ENCODE results near the gene MTCL1. TPM values are rescaled to one million over a fixed set of nuclear protein-coding genes. Genes with fewer than 3 reads are reported as not detected.

MTCL1 gene
- total and polyA plus RNA-seq, 9 of the 15 experiments (the other 6 are each of a cell fraction or from before 2014, with no cell fraction given), result 0.21 to 7.4 (median 3.7) TPM

GRCh38 chr18:8805552-8805951 is 100.2 kb downstream of the MTCL1 start:
- H3K9me3 ChIP-seq (replicated peaks; ENCODE audit: control insufficient read depth, insufficient read depth, low read depth, low read length), result no peaks in the 10 kb centered on the region
- peaks cover 0 to 2% of the 10 kb centered on the region in 2 experiments; a peak in 2 of 5 replicates for H3K4me1 ChIP-seq (replicated peaks in 1 of 2; ENCODE audit: control insufficient read depth in 2 of 2, insufficient read depth in 2 of 2, low read length in 2 of 2)
- intact Hi-C loops (cut with micrococcal nuclease), result no loop called here
- no peaks in the 10 kb centered on the region for H3K36me3 ChIP-seq (ENCODE audit: control insufficient read depth, insufficient read depth, low read length)
- ATAC-seq, result no peak
- in situ Hi-C loops (cut with MboI), result no loop called here
- no peak overlapping the region for H3K4me3 ChIP-seq
- no peaks in the 10 kb centered on the region for H3K79me2 ChIP-seq (ENCODE audit: control insufficient read depth, insufficient read depth, low read length)
- H3K4me2 ChIP-seq (ENCODE audit: insufficient read depth, low read length), result no peak overlapping the region
- H4K20me1 ChIP-seq (replicated peaks; ENCODE audit: control insufficient read depth, insufficient read depth, low read length), result no peaks in the 10 kb centered on the region
- TF ChIP-seq GTF2A2 (tag; IDR thresholded peaks at IDR 0.05), result no peak
- TF ChIP-seq ZNF507 (tag; conservative IDR thresholded peaks at IDR 0.05), result no peak
- TF ChIP-seq GATAD2A (IDR thresholded peaks at IDR 0.05), result no peak
- TF ChIP-seq KAT7 (CRISPR knock-in tag; IDR thresholded peaks at IDR 0.05; ENCODE audit: borderline replicate concordance), result no peak
- TF ChIP-seq ZFX (CRISPR knock-in tag; IDR thresholded peaks at IDR 0.05), result no peak
- no peak for TF ChIP-seq BMI1 (IDR thresholded peaks at IDR 0.05; ENCODE audit: low read length)
- TF ChIP-seq ELF2 (CRISPR knock-in tag; IDR thresholded peaks at IDR 0.05), result no peak
- no peak for TF ChIP-seq ZSCAN29 (IDR thresholded peaks at IDR 0.05)
- no peak for TF ChIP-seq ZNF134 (CRISPR knock-in tag; conservative IDR thresholded peaks at IDR 0.05)
- no peak for TF ChIP-seq DNMT1 (IDR thresholded peaks at IDR 0.05)
- TF ChIP-seq, protein P1, sequence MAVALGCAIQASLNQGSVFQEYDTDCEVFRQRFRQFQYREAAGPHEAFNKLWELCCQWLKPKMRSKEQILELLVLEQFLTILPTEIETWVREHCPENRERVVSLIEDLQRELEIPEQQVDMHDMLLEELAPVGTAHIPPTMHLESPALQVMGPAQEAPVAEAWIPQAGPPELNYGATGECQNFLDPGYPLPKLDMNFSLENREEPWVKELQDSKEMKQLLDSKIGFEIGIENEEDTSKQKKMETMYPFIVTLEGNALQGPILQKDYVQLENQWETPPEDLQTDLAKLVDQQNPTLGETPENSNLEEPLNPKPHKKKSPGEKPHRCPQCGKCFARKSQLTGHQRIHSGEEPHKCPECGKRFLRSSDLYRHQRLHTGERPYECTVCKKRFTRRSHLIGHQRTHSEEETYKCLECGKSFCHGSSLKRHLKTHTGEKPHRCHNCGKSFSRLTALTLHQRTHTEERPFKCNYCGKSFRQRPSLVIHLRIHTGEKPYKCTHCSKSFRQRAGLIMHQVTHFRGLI (CRISPR knock-in tag; IDR thresholded peaks at IDR 0.05), result no peak
- no peak for TF ChIP-seq ZNF584 (CRISPR knock-in tag; IDR thresholded peaks at IDR 0.05; ENCODE audit: low read depth)
- TF ChIP-seq TEAD1 (CRISPR knock-in tag; IDR thresholded peaks at IDR 0.05), result no peak
- TF ChIP-seq ERF (CRISPR knock-in tag; IDR thresholded peaks at IDR 0.05), result no peak
- H3K27ac ChIP-seq (ENCODE audit: extremely low read depth, low read depth, low read length), result no peak overlapping the region
- no TSS peak for BruUV-seq (replicated peaks)
- peaks cover 2 to 24% of the 10 kb centered on the region in 2 experiments; a peak in 4 of 5 replicates for H3K27me3 ChIP-seq (ENCODE audit: control insufficient read depth in 2 of 2, insufficient read depth in 2 of 2, low read length in 2 of 2)
- H2AFZ ChIP-seq (ENCODE audit: low read depth, low read length), result no peak overlapping the region
- CTCF ChIA-PET (ENCODE audit: low intra/inter-chr PET ratio), result no interaction called here
- H3K9ac ChIP-seq (ENCODE audit: insufficient read depth in 1 of 2, low read depth in 2 of 2, low read length in 2 of 2), result no peak overlapping the region
- WGBS (ENCODE audit: insufficient coverage, low coverage, missing lambda C conversion rate), result 10% methylated on average over 4 of the region's 4 CpGs
- no peak for DNase-seq (ENCODE audit: extremely low read depth in 1 of 4, low spot score in 3 of 4)
- H3K9me1 ChIP-seq (ENCODE audit: control insufficient read depth, insufficient read depth, low read length), result no peaks in the 10 kb centered on the region
- POLR2A ChIA-PET, result no interaction called here
- no peak for FAIRE-seq

All from K562 (cell line).